HEK293 (cell line): Measurements from ENCODE around the gene TMOD1.

Source experiments
- CTCF ChIA-PET: fragments of 350-600 bp; formaldehyde crosslinking; extraction: SDS; loops from one replicate; lab custom pipeline; 2021; ENCODE audit warnings: antibody characterized with exemption; lab: Yijun Ruan, JAX
- POLR2A ChIA-PET: fragments of 300-600 bp; formaldehyde crosslinking; extraction: SDS; loops from one replicate; lab custom pipeline; 2020; ENCODE audit warnings: antibody characterized with exemption, inconsistent platforms; lab: Yijun Ruan, JAX
- H3K27ac ChIP-seq: fragments of 200-500 bp; sonication (Bioruptor generic); 2 replicates; pipeline ENCODE4 v1.5.1; 2014; ENCODE audit warnings: low read depth, low read length, control low read depth, inconsistent platforms; ENCODE audit errors: extremely low read depth
- H3K36me3 ChIP-seq, 2 experiments: fragments of 200-500 bp in 1 of 2; sonication (Bioruptor generic) in 1 of 2; 1 replicate in 1 of 2; 2 replicates in 1 of 2; pipeline ENCODE4 v1.5.1; 2014 to 2017; ENCODE audit warnings: inconsistent platforms in 2 of 2, low read length in 2 of 2; ENCODE audit not compliant: control insufficient read depth in 2 of 2, insufficient read depth in 1 of 2
- H3K4me1 ChIP-seq: fragments of 200-500 bp; sonication (Bioruptor generic); 2 replicates; pipeline ENCODE4 v1.5.1; 2014; ENCODE audit warnings: mild to moderate bottlenecking, low read length, inconsistent platforms; ENCODE audit not compliant: control insufficient read depth, insufficient read depth
- H3K4me3 ChIP-seq: 2 replicates; pipeline ENCODE4 v1.5.1; 2011; ENCODE audit warnings: low read depth, mild to moderate bottlenecking, control low read depth, low read length, moderate library complexity
- H3K9me3 ChIP-seq: fragments of 200-500 bp; sonication (Bioruptor generic); 2 replicates; pipeline ENCODE4 v1.5.1; 2014; ENCODE audit warnings: low read depth, low read length, inconsistent platforms; ENCODE audit not compliant: control insufficient read depth, insufficient read depth
- KLF9 ChIP-seq: fragments of 450-650 bp; formaldehyde crosslinking; IDR thresholded peaks from 2 replicates; pipeline ENCODE4 v1.5.1; 2016; ENCODE audit warnings: missing biosample characterization, missing genetic modification characterization, low read depth
- SP3 ChIP-seq: fragments of 450-650 bp; formaldehyde crosslinking; IDR thresholded peaks from 2 replicates; pipeline ENCODE4 v1.5.1; 2016; ENCODE audit warnings: missing biosample characterization, missing genetic modification characterization
- ZBTB20 ChIP-seq: fragments of 450-650 bp; formaldehyde crosslinking; IDR thresholded peaks from 2 replicates; pipeline ENCODE4 v1.5.1; 2016; ENCODE audit warnings: missing biosample characterization, missing genetic modification characterization
- ZBTB8A ChIP-seq: fragments of 450-650 bp; formaldehyde crosslinking; IDR thresholded peaks from 2 replicates; pipeline ENCODE4 v1.5.1; 2016; ENCODE audit warnings: missing biosample characterization, missing genetic modification characterization
- ZFHX2 ChIP-seq: fragments of 450-650 bp; formaldehyde crosslinking; conservative IDR thresholded peaks from 2 replicates; pipeline ENCODE4 v1.5.1; 2016; ENCODE audit warnings: missing biosample characterization, missing genetic modification characterization
- ZNF146 ChIP-seq: fragments of 450-650 bp; formaldehyde crosslinking; IDR thresholded peaks from 2 replicates; pipeline ENCODE4 v1.5.1; 2016; ENCODE audit warnings: missing biosample characterization, missing genetic modification characterization
- ZNF221 ChIP-seq: fragments of 450-650 bp; formaldehyde crosslinking; IDR thresholded peaks from 2 replicates; pipeline ENCODE4 v1.5.1; 2017; ENCODE audit warnings: missing biosample characterization, missing genetic modification characterization, borderline replicate concordance
- ZNF23 ChIP-seq: fragments of 450-650 bp; formaldehyde crosslinking; IDR thresholded peaks from 2 replicates; pipeline ENCODE4 v1.5.1; 2016; ENCODE audit warnings: missing biosample characterization, missing genetic modification characterization, borderline replicate concordance
- ZNF24 ChIP-seq: fragments of 450-650 bp; formaldehyde crosslinking; IDR thresholded peaks from 2 replicates; pipeline ENCODE4 v1.5.1; 2016; ENCODE audit warnings: missing biosample characterization, missing genetic modification characterization
- ZNF341 ChIP-seq: fragments of 450-650 bp; formaldehyde crosslinking; IDR thresholded peaks from 2 replicates; pipeline ENCODE4; 2016; ENCODE audit warnings: low read depth, missing biosample characterization, missing genetic modification characterization
- ZNF510 ChIP-seq: fragments of 450-650 bp; formaldehyde crosslinking; IDR thresholded peaks from 2 replicates; pipeline ENCODE4 v1.5.1; 2018; ENCODE audit warnings: mild to moderate bottlenecking, missing genetic modification characterization, missing biosample characterization; ENCODE audit not compliant: insufficient replicate concordance
- ZNF792 ChIP-seq: fragments of 450-650 bp; formaldehyde crosslinking; IDR thresholded peaks from 2 replicates; pipeline ENCODE4 v1.5.1; 2016; ENCODE audit warnings: missing biosample characterization, missing genetic modification characterization
- ZSCAN23 ChIP-seq: fragments of 450-650 bp; formaldehyde crosslinking; IDR thresholded peaks from 2 replicates; pipeline ENCODE4 v1.5.1; 2016; ENCODE audit warnings: missing biosample characterization, missing genetic modification characterization
- TF ChIP-seq, protein P1 (sequence below): fragments of 450-650 bp; formaldehyde crosslinking; IDR thresholded peaks from 2 replicates; pipeline ENCODE4 v1.5.1; 2016; ENCODE audit warnings: missing biosample characterization, missing genetic modification characterization
- TF ChIP-seq, protein P2 (sequence below): fragments of 450-650 bp; formaldehyde crosslinking; IDR thresholded peaks from 2 replicates; pipeline ENCODE4 v1.5.1; 2016; ENCODE audit warnings: missing biosample characterization, missing genetic modification characterization
- TF ChIP-seq, protein P3 (sequence below): fragments of 450-650 bp; IDR thresholded peaks from 2 replicates; pipeline ENCODE4 v1.5.1; 2018; ENCODE audit warnings: missing biosample characterization, mild to moderate bottlenecking, missing genetic modification characterization
- TF ChIP-seq, protein P4 (sequence below): fragments of 450-650 bp; formaldehyde crosslinking; IDR thresholded peaks from 2 replicates; pipeline ENCODE4 v1.5.1; 2017; ENCODE audit warnings: missing biosample characterization, missing genetic modification characterization
- TF ChIP-seq, protein P5 (sequence below): fragments of 450-650 bp; formaldehyde crosslinking; optimal IDR thresholded peaks from 2 replicates; pipeline ENCODE3; 2016; ENCODE audit warnings: missing biosample characterization, mild to moderate bottlenecking, missing genetic modification characterization

TMOD1 gene

DNA sequence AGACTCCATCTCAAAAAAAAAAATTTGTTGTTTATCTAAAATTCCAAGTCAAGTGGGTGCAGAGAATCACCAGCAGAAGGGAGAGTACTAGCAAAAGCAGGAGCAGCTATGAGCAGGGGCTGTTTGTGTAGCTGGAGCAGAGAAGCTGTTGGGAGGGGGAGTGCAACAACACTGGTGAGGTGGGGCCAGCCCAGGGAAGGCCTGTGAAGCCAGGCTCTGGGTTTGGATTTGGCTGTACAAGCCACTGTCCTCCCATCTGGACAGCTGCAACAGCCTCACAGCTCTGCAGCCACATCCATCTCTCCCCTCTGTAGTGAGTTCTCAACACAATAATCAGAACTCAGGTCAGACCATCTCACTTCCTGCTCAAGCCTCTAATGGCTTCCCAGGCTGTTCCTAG lies 59.4 kb downstream of the TMOD1 start:
- 0 out of 2 replicates have a peak, but pooled peaks cover 2% of the 10 kb centered on the region for H3K4me1 ChIP-seq
- H3K36me3 ChIP-seq, result peaks cover 0 to 48% of the 10 kb centered on the region in 2 experiments; a peak in 1 of 3 replicates
- TF ChIP-seq, protein P1, sequence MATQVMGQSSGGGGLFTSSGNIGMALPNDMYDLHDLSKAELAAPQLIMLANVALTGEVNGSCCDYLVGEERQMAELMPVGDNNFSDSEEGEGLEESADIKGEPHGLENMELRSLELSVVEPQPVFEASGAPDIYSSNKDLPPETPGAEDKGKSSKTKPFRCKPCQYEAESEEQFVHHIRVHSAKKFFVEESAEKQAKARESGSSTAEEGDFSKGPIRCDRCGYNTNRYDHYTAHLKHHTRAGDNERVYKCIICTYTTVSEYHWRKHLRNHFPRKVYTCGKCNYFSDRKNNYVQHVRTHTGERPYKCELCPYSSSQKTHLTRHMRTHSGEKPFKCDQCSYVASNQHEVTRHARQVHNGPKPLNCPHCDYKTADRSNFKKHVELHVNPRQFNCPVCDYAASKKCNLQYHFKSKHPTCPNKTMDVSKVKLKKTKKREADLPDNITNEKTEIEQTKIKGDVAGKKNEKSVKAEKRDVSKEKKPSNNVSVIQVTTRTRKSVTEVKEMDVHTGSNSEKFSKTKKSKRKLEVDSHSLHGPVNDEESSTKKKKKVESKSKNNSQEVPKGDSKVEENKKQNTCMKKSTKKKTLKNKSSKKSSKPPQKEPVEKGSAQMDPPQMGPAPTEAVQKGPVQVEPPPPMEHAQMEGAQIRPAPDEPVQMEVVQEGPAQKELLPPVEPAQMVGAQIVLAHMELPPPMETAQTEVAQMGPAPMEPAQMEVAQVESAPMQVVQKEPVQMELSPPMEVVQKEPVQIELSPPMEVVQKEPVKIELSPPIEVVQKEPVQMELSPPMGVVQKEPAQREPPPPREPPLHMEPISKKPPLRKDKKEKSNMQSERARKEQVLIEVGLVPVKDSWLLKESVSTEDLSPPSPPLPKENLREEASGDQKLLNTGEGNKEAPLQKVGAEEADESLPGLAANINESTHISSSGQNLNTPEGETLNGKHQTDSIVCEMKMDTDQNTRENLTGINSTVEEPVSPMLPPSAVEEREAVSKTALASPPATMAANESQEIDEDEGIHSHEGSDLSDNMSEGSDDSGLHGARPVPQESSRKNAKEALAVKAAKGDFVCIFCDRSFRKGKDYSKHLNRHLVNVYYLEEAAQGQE (tag by site-specific recombination), result no peak
- TF ChIP-seq, protein P2, sequence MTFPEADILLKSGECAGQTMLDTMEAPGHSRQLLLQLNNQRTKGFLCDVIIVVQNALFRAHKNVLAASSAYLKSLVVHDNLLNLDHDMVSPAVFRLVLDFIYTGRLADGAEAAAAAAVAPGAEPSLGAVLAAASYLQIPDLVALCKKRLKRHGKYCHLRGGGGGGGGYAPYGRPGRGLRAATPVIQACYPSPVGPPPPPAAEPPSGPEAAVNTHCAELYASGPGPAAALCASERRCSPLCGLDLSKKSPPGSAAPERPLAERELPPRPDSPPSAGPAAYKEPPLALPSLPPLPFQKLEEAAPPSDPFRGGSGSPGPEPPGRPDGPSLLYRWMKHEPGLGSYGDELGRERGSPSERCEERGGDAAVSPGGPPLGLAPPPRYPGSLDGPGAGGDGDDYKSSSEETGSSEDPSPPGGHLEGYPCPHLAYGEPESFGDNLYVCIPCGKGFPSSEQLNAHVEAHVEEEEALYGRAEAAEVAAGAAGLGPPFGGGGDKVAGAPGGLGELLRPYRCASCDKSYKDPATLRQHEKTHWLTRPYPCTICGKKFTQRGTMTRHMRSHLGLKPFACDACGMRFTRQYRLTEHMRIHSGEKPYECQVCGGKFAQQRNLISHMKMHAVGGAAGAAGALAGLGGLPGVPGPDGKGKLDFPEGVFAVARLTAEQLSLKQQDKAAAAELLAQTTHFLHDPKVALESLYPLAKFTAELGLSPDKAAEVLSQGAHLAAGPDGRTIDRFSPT, result no peak
- TF ChIP-seq, protein P3, sequence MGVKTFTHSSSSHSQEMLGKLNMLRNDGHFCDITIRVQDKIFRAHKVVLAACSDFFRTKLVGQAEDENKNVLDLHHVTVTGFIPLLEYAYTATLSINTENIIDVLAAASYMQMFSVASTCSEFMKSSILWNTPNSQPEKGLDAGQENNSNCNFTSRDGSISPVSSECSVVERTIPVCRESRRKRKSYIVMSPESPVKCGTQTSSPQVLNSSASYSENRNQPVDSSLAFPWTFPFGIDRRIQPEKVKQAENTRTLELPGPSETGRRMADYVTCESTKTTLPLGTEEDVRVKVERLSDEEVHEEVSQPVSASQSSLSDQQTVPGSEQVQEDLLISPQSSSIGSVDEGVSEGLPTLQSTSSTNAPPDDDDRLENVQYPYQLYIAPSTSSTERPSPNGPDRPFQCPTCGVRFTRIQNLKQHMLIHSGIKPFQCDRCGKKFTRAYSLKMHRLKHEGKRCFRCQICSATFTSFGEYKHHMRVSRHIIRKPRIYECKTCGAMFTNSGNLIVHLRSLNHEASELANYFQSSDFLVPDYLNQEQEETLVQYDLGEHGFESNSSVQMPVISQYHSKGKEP (tag by site-specific recombination), result no peak
- no peak overlapping the region for H3K4me3 ChIP-seq
- POLR2A ChIA-PET, result no interaction called here
- no peaks in the 10 kb centered on the region for H3K9me3 ChIP-seq
- CTCF ChIA-PET, result no interaction called here
- H3K27ac ChIP-seq, result no peak overlapping the region

DNA sequence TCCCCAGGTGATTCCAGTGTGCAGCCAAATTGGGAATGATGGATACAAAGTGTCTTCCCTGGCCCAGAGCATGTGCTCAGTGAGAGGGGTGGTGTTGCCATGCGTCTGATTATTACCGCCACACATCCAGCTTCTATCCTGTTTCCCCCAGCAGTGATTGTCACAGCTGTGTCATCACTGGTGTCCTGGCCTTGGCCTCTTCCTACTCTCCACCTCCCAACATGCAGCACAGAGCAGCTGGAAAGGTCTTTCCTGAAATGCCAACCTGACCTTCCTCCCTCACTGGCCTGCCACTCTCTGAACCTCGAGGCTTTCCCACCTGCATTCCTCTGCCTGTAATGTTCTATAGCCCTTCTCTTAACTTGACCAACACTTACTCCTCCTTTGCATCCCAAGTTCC lies 60.0 kb downstream of the TMOD1 start:
- ChIA-PET POLR2A (no interaction called here), CTCF (interaction anchor here (1.2 kb wide), 1 partner anchor 61 kb away, joined by 3 read pairs; no protein-coding TSS in a partner anchor)
- Histone ChIP-seq H3K27ac (no peak overlapping the region), H3K9me3 (no peaks in the 10 kb centered on the region), H3K4me3 (no peak overlapping the region), H3K4me1 (0 out of 2 replicates have a peak, but pooled peaks cover 2% of the 10 kb centered on the region), H3K36me3 (peaks cover 0 to 47% of the 10 kb centered on the region in 2 experiments; a peak in 1 of 3 replicates)
- TF ChIP-seq ZNF792 (tag by site-specific recombination) (no peak), SP3 (tag by site-specific recombination) (no peak), ZNF23 (no peak), ZNF24 (tag by site-specific recombination) (no peak), KLF9 (no peak), ZBTB20 (no peak), ZBTB8A (no peak), ZNF221 (no peak), ZNF341 (tag by site-specific recombination) (no peak), ZNF146 (tag by site-specific recombination) (no peak), ZNF510 (no peak), ZSCAN23 (tag by site-specific recombination) (no peak), ZFHX2 (tag by site-specific recombination) (no peak)
- TF ChIP-seq, protein P4, sequence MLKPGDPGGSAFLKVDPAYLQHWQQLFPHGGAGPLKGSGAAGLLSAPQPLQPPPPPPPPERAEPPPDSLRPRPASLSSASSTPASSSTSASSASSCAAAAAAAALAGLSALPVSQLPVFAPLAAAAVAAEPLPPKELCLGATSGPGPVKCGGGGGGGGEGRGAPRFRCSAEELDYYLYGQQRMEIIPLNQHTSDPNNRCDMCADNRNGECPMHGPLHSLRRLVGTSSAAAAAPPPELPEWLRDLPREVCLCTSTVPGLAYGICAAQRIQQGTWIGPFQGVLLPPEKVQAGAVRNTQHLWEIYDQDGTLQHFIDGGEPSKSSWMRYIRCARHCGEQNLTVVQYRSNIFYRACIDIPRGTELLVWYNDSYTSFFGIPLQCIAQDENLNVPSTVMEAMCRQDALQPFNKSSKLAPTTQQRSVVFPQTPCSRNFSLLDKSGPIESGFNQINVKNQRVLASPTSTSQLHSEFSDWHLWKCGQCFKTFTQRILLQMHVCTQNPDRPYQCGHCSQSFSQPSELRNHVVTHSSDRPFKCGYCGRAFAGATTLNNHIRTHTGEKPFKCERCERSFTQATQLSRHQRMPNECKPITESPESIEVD (tag by site-specific recombination), result no peak
- TF ChIP-seq, protein P3 (tag by site-specific recombination), result no peak
- TF ChIP-seq, protein P5, sequence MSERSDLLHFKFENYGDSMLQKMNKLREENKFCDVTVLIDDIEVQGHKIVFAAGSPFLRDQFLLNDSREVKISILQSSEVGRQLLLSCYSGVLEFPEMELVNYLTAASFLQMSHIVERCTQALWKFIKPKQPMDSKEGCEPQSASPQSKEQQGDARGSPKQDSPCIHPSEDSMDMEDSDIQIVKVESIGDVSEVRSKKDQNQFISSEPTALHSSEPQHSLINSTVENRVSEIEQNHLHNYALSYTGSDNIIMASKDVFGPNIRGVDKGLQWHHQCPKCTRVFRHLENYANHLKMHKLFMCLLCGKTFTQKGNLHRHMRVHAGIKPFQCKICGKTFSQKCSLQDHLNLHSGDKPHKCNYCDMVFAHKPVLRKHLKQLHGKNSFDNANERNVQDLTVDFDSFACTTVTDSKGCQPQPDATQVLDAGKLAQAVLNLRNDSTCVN (tag by site-specific recombination), result no peak
